Caco-2 (cell line): Measurements from ENCODE around the gene COQ8A. TPM values are rescaled to one million over a fixed set of nuclear protein-coding genes. Genes with fewer than 3 reads are reported as not detected.

ENCODE experiments used
- BruUV-seq: library from RNA; stranded (reverse); fragments of 400-500 nt; replicated peaks from 2 replicates; lab custom pipeline; 2021; lab: Mats Ljungman, UMichigan
- CTCF ChIA-PET: fragments of 300-600 bp; sonication (Branson Sonifier 250); formaldehyde crosslinking; loops from one replicate; lab custom pipeline; 2022; ENCODE audit warnings: antibody characterized with exemption; lab: Charles Lee
- POLR2A ChIA-PET: fragments of 300-600 bp; sonication (Branson Sonifier 250); formaldehyde crosslinking; loops from one replicate; lab custom pipeline; 2022; ENCODE audit warnings: antibody characterized with exemption; lab: Charles Lee
- DNase-seq, 2 experiments: peaks; one replicate each; pipeline versions ENCODE4 v3.0.0 to v3.0.0-alpha.2; 2020 to 2022
- H3K27me3 ChIP-seq: replicated peaks from 2 replicates; pipeline ENCODE4 v1.6.0; 2011; ENCODE audit warnings: low read length; ENCODE audit not compliant: control insufficient read depth, insufficient read depth
- H3K36me3 ChIP-seq: 2 replicates; pipeline ENCODE4 v1.5.1; 2011; ENCODE audit warnings: low read length; ENCODE audit not compliant: control insufficient read depth, insufficient read depth
- H3K4me1 ChIP-seq: fragments of 250-450 bp; sonication (Bioruptor Pico); 2 replicates; pipeline ENCODE4 v1.5.1; 2020; ENCODE audit warnings: mild to moderate bottlenecking
- H3K4me3 ChIP-seq: 2 replicates; pipeline ENCODE4 v1.5.1; 2011; ENCODE audit warnings: low read depth, mild to moderate bottlenecking, control low read depth, low read length
- H3K9me3 ChIP-seq: fragments of 250-450 bp; sonication (Bioruptor Pico); 2 replicates; pipeline ENCODE4 v1.5.1; 2020; ENCODE audit warnings: mild to moderate bottlenecking, moderate library complexity
- H3K27ac Mint-ChIP-seq: one replicate; pipeline ENCODE4 v1.8.0; 2022; ENCODE audit warnings: mixed read lengths; ENCODE audit not compliant: unreplicated experiment
- H3K27me3 Mint-ChIP-seq: one replicate; pipeline ENCODE4 v1.8.0; 2022; ENCODE audit warnings: mixed read lengths; ENCODE audit not compliant: insufficient read depth, unreplicated experiment
- H3K36me3 Mint-ChIP-seq: one replicate; pipeline ENCODE4 v1.8.0; 2022; ENCODE audit warnings: mild to moderate bottlenecking, mixed read lengths; ENCODE audit not compliant: insufficient read depth, unreplicated experiment
- H3K4me1 Mint-ChIP-seq: one replicate; pipeline ENCODE4 v1.8.0; 2022; ENCODE audit warnings: low read depth, mixed read lengths; ENCODE audit not compliant: unreplicated experiment
- H3K4me3 Mint-ChIP-seq: one replicate; pipeline ENCODE4 v1.8.0; 2022; ENCODE audit warnings: mild to moderate bottlenecking, moderate library complexity, mixed read lengths; ENCODE audit not compliant: unreplicated experiment
- H3K9me3 Mint-ChIP-seq: one replicate; pipeline ENCODE4 v1.8.0; 2022; ENCODE audit warnings: mixed read lengths; ENCODE audit not compliant: unreplicated experiment
- CTCF ChIP-seq, 2 experiments: fragments of 200-600 bp in 1 of 2; IDR thresholded peaks; 1 replicate in 1 of 2; 2 replicates in 1 of 2; pipeline versions ENCODE4 v1.5.1 to v1.8.0; 2011 to 2022; ENCODE audit warnings: antibody characterized with exemption in 1 of 2, control low read depth in 1 of 2, inconsistent platforms in 1 of 2, low read depth in 1 of 2, low read length in 1 of 2, mild to moderate bottlenecking in 1 of 2, moderate library complexity in 1 of 2; ENCODE audit not compliant: insufficient read depth in 1 of 2, severe bottlenecking in 1 of 2, unreplicated experiment in 1 of 2
- intact Hi-C: fragments of 100-400 bp; cut with micrococcal nuclease; formaldehyde crosslinking; loops from one replicate; pipeline ENCODE4 v1.10.0; 2022; ENCODE audit not compliant: unreplicated experiment
- total RNA-seq: library from RNA; stranded (reverse); gene quantifications from 2 replicates; pipeline ENCODE4 v1.2.3, GENCODE V29; 2022

Gene COQ8A
- total RNA-seq, 1 experiment from 2014 or later, result 50.0 TPM

- peak overlapping the region; percentile 45 for H3K27ac Mint-ChIP-seq
Measured at GRCh38 chr1:226985239-226985838, 45.2 kb downstream of the COQ8A start.

DNA sequence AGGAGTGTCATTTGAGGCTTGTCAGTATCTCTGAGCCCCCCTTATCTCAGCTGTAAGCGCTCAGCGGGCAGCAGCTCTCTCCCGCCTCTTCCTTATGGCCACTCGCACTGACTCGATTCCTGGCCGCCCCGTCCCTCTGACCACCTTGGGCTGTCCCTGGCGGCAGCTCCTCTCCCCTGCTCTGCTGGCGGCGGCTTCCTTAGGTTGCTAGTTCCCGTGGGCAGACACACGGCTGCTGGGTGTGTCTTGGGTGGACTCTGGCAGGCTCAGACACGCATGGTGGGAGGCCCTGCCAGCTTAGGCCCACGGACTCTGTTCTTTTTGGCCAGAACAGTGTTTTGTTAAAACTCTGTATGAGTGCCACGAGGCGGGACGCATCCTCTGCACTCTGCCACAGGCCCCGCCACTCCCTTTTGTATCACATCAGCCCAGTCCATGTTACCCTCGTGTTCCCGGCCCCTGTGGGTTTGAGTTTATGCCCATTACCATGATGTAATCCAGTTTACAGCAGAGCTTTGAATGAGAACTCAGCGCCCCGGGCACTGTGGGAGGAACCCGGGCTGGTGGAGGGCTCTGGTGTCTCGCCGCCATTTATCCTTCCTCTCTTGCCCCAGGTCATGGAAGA lies 45.9 kb downstream of the COQ8A start:
- no peak overlapping the region for H3K4me3 Mint-ChIP-seq
- DNase-seq, result no peak
- intact Hi-C loops, result loop anchor here (5.0 kb wide), 1 partner anchor 39 kb away; no protein-coding TSS in a partner anchor
- peaks cover 13% of the 10 kb centered on the region for H3K4me1 Mint-ChIP-seq
- TF ChIP-seq CTCF (IDR thresholded peaks at IDR 0.05; ENCODE audit: insufficient read depth in 1 of 2, low read depth in 1 of 2, low read length in 1 of 2, severe bottlenecking in 1 of 2, unreplicated experiment in 1 of 2), result no peak
- Histone ChIP-seq H3K9me3 (no peaks in the 10 kb centered on the region), H3K4me1 (peaks cover 8% of the 10 kb centered on the region), H3K36me3 (peaks cover 1% of the 10 kb centered on the region), H3K4me3 (no peak overlapping the region), H3K27me3 (no peaks in the 10 kb centered on the region)
- ChIA-PET CTCF (no interaction called here), POLR2A (no interaction called here)
- H3K27ac Mint-ChIP-seq, result peak overlapping the region; percentile 45
- H3K27me3 Mint-ChIP-seq, result no peaks in the 10 kb centered on the region
- peaks cover 63% of the 10 kb centered on the region for H3K36me3 Mint-ChIP-seq
- no TSS peak for BruUV-seq
- H3K9me3 Mint-ChIP-seq, result no peaks in the 10 kb centered on the region

More at GRCh38 chr1:226985239-226985838, 45.2 kb downstream of the COQ8A start:
- Mint-ChIP-seq H3K4me3 (no peak overlapping the region), H3K4me1 (peaks cover 11% of the 10 kb centered on the region), H3K36me3 (peaks cover 69% of the 10 kb centered on the region), H3K27me3 (no peaks in the 10 kb centered on the region), H3K9me3 (no peaks in the 10 kb centered on the region)
- Histone ChIP-seq H3K36me3 (peaks cover 2% of the 10 kb centered on the region), H3K9me3 (no peaks in the 10 kb centered on the region), H3K4me1 (peaks cover 3% of the 10 kb centered on the region; the same call in 1 of the 2 replicates), H3K27me3 (no peaks in the 10 kb centered on the region), H3K4me3 (no peak overlapping the region)
- no TSS peak for BruUV-seq
- intact Hi-C loops, result loop anchor here (5.0 kb wide), 1 partner anchor 38 kb away; no protein-coding TSS in a partner anchor
- no peak for TF ChIP-seq CTCF (IDR thresholded peaks at IDR 0.05; ENCODE audit: insufficient read depth in 1 of 2, low read depth in 1 of 2, low read length in 1 of 2, severe bottlenecking in 1 of 2, unreplicated experiment in 1 of 2)
- no peak for DNase-seq
- ChIA-PET CTCF (no interaction called here), POLR2A (no interaction called here)

DNA sequence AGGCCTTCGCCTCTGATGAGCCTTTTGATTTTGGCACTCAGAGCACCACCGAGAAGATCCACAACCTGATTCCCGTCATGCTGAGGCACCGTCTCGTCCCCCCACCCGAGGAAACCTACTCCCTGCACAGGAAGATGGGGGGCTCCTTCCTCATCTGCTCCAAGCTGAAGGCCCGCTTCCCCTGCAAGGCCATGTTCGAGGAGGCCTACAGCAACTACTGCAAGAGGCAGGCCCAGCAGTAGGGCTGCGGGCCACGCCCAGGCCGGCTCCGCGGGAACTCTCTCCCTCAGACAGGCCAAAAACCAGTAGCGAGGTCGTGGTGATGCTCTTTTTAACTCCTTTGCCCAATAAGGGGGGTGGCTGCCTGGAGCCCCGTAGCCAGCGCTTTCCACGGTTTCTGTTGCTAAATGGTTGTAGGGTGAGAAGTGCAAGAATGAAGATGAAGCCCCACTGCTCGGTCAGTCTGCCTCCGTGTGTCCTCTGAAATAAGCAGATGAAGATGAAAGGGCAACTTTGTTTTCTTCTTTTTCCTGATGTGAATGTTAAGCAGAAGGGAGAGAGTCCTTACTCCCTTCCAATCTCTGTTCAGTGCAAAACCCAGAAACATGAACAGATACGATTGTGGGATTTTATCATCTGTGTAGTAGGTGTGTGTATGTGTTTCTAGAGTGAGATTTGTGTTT lies 46.5 kb downstream of the COQ8A start:
- Histone ChIP-seq H3K4me1 (peaks cover 8% of the 10 kb centered on the region), H3K9me3 (no peaks in the 10 kb centered on the region), H3K4me3 (no peak overlapping the region), H3K36me3 (peaks cover 1% of the 10 kb centered on the region), H3K27me3 (no peaks in the 10 kb centered on the region)
- ChIA-PET POLR2A (no interaction called here), CTCF (no interaction called here)
- TSS peak; percentile 92 for BruUV-seq
- Mint-ChIP-seq H3K9me3 (no peaks in the 10 kb centered on the region), H3K4me3 (no peak overlapping the region), H3K4me1 (peaks cover 13% of the 10 kb centered on the region), H3K27ac (peak overlapping the region; percentile 45), H3K36me3 (peaks cover 57% of the 10 kb centered on the region), H3K27me3 (no peaks in the 10 kb centered on the region)
- intact Hi-C loops, result loop anchor here (5.0 kb wide), 1 partner anchor 39 kb away; no protein-coding TSS in a partner anchor
- DNase-seq, result no peak
- TF ChIP-seq CTCF (IDR thresholded peaks at IDR 0.05; ENCODE audit: insufficient read depth in 1 of 2, low read depth in 1 of 2, low read length in 1 of 2, severe bottlenecking in 1 of 2, unreplicated experiment in 1 of 2), result no peak
